HG03196 (cell line): ENCODE results near the gene BMAL1.
"Not testable (repeated sequence)": the region's sequence is repeated elsewhere in the genome, so short reads cannot be mapped to it uniquely, and the experiment has no call there.

Experiments used
- ATAC-seq: cut with Tn5 transposase; IDR thresholded peaks from one replicate; pipeline ENCODE4 v1.9.1; 2021; ENCODE audit not compliant: unreplicated experiment

Gene BMAL1

DNA sequence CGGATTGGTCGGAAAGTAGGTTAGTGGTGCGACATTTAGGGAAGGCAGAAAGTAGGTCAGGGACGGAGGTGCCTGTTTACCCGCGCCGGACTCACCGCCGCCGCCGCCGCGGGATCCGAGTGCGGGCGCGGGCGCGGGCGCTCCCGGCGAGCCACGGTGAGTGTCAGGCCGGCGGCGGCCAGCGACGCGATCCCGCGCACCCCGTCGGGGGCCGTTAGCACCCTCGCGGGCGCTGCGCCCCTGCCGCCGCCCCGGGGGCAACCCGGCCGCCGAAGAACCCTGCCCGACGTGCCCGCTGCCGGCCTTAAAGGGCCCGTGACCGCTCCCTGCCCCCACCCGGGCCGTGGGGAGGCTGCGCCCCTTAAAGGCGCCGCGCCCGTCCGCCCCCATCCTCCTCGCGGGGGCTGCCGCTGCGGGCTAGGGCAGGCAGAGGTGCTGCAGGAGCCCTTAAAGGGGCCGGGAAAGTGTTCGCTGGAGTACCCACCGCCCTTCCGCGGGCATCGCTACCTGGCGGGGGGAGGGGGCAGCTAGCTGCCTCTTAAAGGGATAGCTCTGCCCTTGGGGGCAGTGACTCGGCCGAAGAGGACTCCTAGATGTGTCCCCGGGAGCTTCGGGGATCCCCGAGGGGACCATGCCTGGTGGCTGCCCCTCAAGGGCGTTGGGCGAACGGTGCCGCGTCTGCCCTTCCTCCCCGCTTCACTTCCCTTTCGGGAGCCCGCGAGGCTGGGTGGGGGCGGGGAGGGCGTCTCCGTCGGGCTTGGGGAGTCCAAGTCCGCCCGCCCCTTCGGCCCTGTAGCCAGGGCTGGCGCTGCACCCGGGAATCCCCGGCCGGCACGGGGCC lies at the start of gene BMAL1:
Gene BMAL1, plus strand, starts transcription at position 23 of the 841 bp plus-strand sequence. CDS start 76,519 bp downstream, outside the sequence.
- peak; percentile 27 for ATAC-seq

DNA sequence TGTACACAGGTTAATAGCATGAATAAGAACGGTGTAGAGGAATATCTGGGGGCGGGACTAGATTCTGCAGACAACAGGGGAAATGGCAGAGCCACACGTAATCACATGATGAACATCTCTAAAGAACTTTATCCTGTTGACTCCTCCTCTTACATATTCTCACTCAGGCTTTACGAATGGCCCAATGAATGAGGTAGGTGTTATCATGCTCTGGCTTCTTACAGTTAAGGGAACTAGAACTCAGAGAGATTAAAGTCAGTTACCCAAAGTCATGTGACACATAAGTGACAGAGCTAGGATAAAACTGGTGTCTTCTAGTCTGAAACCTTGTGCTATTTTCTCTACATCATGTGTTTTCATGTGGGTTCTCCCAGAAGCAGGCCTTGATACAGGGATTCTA lies 49.0 kb upstream of the BMAL1 start:
- no peak for ATAC-seq

DNA sequence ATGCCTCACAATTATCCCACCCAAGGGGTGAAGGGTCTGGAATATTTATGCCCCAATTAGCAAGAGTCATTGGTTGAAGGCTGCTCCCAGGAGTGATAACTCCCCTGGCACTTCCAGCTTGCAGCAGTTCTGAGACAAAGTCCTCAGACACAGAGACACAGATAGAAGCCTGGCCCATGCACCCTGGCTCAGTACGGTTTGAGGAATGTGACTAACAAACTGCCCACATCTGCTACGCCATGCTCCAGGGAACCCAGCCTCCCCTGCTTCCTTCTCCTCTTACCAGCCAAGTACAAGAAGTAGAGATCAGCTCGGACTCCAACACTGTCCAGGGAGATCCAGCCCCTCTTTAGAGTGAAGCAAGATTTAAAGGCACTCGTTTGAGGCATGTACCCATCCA lies 48.5 kb upstream of the BMAL1 start:
- ATAC-seq = no peak

- no peak for ATAC-seq
These were observed 47.8 kb upstream of the BMAL1 start for GRCh38 chr11:13229711-13230318.

- ATAC-seq = no peak
These were observed 44.3 kb upstream of the BMAL1 start for GRCh38 chr11:13233173-13233745.

DNA sequence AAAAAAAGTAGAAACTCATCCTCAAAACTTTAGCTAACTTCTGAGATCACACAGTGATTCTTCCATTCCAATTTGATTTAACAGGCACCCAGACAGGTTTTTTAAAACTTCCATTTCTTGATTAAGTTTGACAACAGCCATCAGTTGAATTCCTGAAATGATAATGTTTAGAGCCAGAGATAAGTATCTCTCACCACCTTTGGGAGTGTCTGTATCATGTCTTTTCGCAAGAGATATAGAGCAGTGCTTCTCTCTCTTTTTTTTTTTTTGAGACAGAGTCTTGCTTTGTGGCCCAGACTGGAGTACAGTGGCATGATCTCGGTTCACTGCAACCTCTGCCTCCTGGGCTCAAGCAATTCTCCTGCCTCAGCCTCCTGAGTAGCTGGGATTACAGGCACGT lies 41.7 kb upstream of the BMAL1 start:
- ATAC-seq = no peak

GRCh38 chr11:13236626-13237025 lies 41.0 kb upstream of the BMAL1 start:
- no peak for ATAC-seq

GRCh38 chr11:13237761-13238160 lies 39.8 kb upstream of the BMAL1 start:
- no peak for ATAC-seq

DNA sequence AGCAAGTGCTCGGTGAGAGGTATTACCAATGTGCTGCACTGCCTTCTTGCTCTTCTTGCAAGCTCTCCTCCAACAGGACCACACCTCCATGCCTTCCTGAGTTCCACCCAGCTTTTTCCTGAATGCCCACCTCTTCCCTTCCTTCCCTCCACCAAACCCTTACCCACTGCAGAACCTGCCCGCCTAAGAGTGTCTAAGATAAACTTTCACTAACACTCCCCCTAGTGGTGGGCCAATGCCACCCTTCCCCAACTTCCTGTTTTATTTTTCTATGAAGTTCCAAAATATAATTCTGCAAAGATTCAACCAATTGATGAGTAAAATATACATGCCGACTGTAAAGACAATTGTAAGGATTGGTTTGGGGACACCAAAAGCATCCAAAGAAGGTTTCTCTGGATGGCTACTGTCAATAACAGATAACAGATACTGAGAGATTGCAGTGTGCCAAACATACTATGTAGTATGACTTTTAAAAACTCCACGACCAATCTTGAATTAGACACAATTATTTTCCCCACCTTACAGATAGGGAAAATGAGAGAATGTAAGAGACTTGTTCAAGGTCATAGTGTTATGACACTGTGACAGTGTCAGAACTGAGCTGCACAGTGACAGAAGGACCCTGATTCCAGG lies 38.6 kb upstream of the BMAL1 start:
- ATAC-seq = no peak

- ATAC-seq = no peak
These were observed 35.0 kb upstream of the BMAL1 start for GRCh38 chr11:13242564-13242963.

DNA sequence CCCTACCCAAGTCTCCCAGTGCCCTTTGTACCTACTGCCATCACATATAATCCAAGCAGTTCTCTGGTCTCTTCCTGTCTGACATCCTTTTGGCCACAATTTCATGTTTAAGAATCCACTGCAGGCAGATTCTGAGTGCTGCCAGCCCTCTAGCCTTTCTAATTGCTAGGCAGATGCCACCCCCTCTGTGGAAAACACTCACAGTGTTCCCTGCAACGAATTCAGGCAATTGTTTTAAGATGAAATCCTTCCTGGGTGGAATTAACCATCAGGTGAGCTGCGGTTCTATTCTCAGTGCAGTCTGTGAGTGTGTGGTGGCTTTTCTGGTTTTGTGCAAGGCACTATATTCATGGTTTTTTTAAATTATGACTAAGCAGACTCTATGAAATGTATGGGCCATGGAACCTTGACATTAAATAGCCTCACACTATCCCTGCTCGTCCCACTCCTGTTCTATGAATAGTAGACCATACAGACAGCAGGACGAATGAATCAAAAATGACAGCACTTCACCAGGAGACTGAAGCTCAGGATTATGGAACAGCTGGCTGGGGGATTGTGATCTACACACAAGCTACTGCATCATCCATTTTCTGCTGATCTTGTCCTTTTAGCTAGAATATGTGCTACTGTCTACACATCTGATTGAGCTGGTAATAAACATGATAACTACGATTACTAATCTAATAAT lies 29.8 kb upstream of the BMAL1 start:
- ATAC-seq = no peak

DNA sequence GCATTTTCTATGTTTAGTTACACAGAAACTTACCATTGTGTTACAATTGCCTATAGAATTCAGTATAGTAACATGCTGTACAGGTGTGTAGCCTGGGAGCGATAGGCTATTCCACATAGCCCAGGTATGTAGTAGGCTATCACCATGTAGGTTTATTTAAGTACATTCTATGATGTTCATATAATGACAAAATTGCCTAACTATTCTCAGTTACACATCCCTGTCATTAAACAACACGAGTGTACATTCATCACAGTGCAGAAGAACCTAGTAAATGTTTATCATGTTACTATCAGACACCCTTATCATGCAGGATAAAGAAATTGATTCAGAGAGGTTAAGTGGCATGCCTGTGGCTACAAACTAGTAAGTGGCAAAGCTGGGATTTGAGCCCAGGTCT lies 28.4 kb upstream of the BMAL1 start:
- ATAC-seq = no peak

GRCh38 chr11:13249992-13250391 lies 27.6 kb upstream of the BMAL1 start:
- no peak for ATAC-seq

- no peak for ATAC-seq
These were observed 25.6 kb upstream of the BMAL1 start for GRCh38 chr11:13251966-13252365.

DNA sequence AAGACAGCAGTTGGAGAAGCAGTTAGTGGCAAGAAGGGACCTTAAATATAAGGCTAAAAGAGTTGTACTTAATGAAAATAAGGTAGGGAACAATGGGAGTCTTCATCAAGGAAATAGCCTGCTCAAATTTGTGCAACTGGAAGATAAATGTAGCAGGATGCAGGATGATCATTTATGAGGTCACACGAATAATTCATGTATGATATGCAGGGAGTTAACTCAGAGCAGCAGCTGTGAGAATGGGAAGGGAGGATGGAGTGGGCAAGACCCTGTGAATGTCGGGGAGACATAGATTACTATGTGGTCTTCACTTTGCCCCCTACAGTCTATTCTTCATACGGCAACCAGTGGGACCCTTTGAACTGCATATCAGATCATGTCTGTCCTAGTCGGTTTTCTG lies 25.2 kb upstream of the BMAL1 start:
- no peak for ATAC-seq

- ATAC-seq = no peak
These were observed 21.4 kb upstream of the BMAL1 start for GRCh38 chr11:13256216-13256615.

GRCh38 chr11:13258061-13258460 lies 19.5 kb upstream of the BMAL1 start:
- not testable (repeated sequence) for ATAC-seq

GRCh38 chr11:13258855-13259254 lies 18.7 kb upstream of the BMAL1 start:
- ATAC-seq = no peak

- no peak for ATAC-seq
These were observed 18.2 kb upstream of the BMAL1 start for GRCh38 chr11:13259374-13259773.

GRCh38 chr11:13260201-13260962 lies 17.2 kb upstream of the BMAL1 start:
- ATAC-seq = no peak
